Caco-2 (cell line): Measurements from ENCODE around the gene AKT3. TPM values are rescaled to one million over a fixed set of nuclear protein-coding genes. Genes with fewer than 3 reads are reported as not detected.

ENCODE experiments used
- BruUV-seq: library from RNA; stranded (reverse); fragments of 400-500 nt; replicated peaks from 2 replicates; lab custom pipeline; 2021; lab: Mats Ljungman, UMichigan
- CTCF ChIA-PET: fragments of 300-600 bp; sonication (Branson Sonifier 250); formaldehyde crosslinking; loops from one replicate; lab custom pipeline; 2022; ENCODE audit warnings: antibody characterized with exemption; lab: Charles Lee
- POLR2A ChIA-PET: fragments of 300-600 bp; sonication (Branson Sonifier 250); formaldehyde crosslinking; loops from one replicate; lab custom pipeline; 2022; ENCODE audit warnings: antibody characterized with exemption; lab: Charles Lee
- DNase-seq, 2 experiments: peaks; one replicate each; pipeline versions ENCODE4 v3.0.0 to v3.0.0-alpha.2; 2020 to 2022
- H3K27me3 ChIP-seq: replicated peaks from 2 replicates; pipeline ENCODE4 v1.6.0; 2011; ENCODE audit warnings: low read length; ENCODE audit not compliant: control insufficient read depth, insufficient read depth
- H3K36me3 ChIP-seq: 2 replicates; pipeline ENCODE4 v1.5.1; 2011; ENCODE audit warnings: low read length; ENCODE audit not compliant: control insufficient read depth, insufficient read depth
- H3K4me1 ChIP-seq: fragments of 250-450 bp; sonication (Bioruptor Pico); 2 replicates; pipeline ENCODE4 v1.5.1; 2020; ENCODE audit warnings: mild to moderate bottlenecking
- H3K4me3 ChIP-seq: 2 replicates; pipeline ENCODE4 v1.5.1; 2011; ENCODE audit warnings: low read depth, mild to moderate bottlenecking, control low read depth, low read length
- H3K9me3 ChIP-seq: fragments of 250-450 bp; sonication (Bioruptor Pico); 2 replicates; pipeline ENCODE4 v1.5.1; 2020; ENCODE audit warnings: mild to moderate bottlenecking, moderate library complexity
- H3K27ac Mint-ChIP-seq: one replicate; pipeline ENCODE4 v1.8.0; 2022; ENCODE audit warnings: mixed read lengths; ENCODE audit not compliant: unreplicated experiment
- H3K27me3 Mint-ChIP-seq: one replicate; pipeline ENCODE4 v1.8.0; 2022; ENCODE audit warnings: mixed read lengths; ENCODE audit not compliant: insufficient read depth, unreplicated experiment
- H3K36me3 Mint-ChIP-seq: one replicate; pipeline ENCODE4 v1.8.0; 2022; ENCODE audit warnings: mild to moderate bottlenecking, mixed read lengths; ENCODE audit not compliant: insufficient read depth, unreplicated experiment
- H3K4me1 Mint-ChIP-seq: one replicate; pipeline ENCODE4 v1.8.0; 2022; ENCODE audit warnings: low read depth, mixed read lengths; ENCODE audit not compliant: unreplicated experiment
- H3K4me3 Mint-ChIP-seq: one replicate; pipeline ENCODE4 v1.8.0; 2022; ENCODE audit warnings: mild to moderate bottlenecking, moderate library complexity, mixed read lengths; ENCODE audit not compliant: unreplicated experiment
- H3K9me3 Mint-ChIP-seq: one replicate; pipeline ENCODE4 v1.8.0; 2022; ENCODE audit warnings: mixed read lengths; ENCODE audit not compliant: unreplicated experiment
- intact Hi-C: fragments of 100-400 bp; cut with micrococcal nuclease; formaldehyde crosslinking; loops from one replicate; pipeline ENCODE4 v1.10.0; 2022; ENCODE audit not compliant: unreplicated experiment
- total RNA-seq: library from RNA; stranded (reverse); gene quantifications from 2 replicates; pipeline ENCODE4 v1.2.3, GENCODE V29; 2022
- TF ChIP-seq, protein P1 (sequence below), 2 experiments: fragments of 200-600 bp in 1 of 2; IDR thresholded peaks; 1 replicate in 1 of 2; 2 replicates in 1 of 2; pipeline versions ENCODE4 v1.5.1 to v1.8.0; 2011 to 2022; ENCODE audit warnings: antibody characterized with exemption in 1 of 2, control low read depth in 1 of 2, inconsistent platforms in 1 of 2, low read depth in 1 of 2, low read length in 1 of 2, mild to moderate bottlenecking in 1 of 2, moderate library complexity in 1 of 2; ENCODE audit not compliant: insufficient read depth in 1 of 2, severe bottlenecking in 1 of 2, unreplicated experiment in 1 of 2

AKT3 gene
- total RNA-seq, 1 experiment from 2014 or later = 3.7 TPM

DNA sequence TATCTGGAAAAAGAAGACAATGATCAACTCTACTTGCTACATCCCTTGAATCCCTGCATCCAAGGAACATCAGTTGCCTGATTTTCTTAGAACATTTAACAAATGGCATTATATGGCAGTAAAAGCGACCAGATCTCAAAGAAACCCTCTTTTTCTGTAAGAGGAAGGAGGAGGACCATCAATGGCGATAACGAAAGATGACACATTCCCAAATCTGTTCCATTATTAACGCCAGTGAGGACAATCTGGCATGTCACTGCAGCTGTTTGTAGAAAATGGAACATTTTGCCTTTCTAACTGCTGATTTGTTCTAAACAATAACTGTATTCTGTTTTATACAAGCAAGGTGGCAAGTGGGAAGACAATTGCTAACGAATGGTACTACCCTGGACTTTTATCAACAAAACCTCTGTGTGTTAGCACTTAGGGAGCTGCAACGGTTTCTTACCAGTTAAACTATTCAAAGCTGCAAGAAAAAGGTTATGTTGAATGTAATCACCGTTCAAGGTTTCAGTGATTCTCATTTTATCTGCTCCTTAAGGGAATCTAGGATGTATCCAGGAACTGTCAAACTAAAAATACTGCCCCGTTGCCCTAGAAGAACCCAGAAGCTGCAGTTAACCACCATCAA, 342.3 kb downstream of the AKT3 start:
- intact Hi-C loops = loop anchor here (10.0 kb wide), 1 partner anchor 767 kb away; no protein-coding TSS in a partner anchor
- Mint-ChIP-seq H3K9me3 (no peaks in the 10 kb centered on the region), H3K4me1 (no peaks in the 10 kb centered on the region), H3K4me3 (no peak overlapping the region), H3K27me3 (no peaks in the 10 kb centered on the region), H3K27ac (no peak overlapping the region), H3K36me3 (no peaks in the 10 kb centered on the region)
- Histone ChIP-seq H3K4me3 (no peak overlapping the region), H3K9me3 (no peaks in the 10 kb centered on the region), H3K36me3 (no peaks in the 10 kb centered on the region), H3K4me1 (no peaks in the 10 kb centered on the region), H3K27me3 (no peaks in the 10 kb centered on the region)
- no TSS peak for BruUV-seq
- TF ChIP-seq, protein P1, sequence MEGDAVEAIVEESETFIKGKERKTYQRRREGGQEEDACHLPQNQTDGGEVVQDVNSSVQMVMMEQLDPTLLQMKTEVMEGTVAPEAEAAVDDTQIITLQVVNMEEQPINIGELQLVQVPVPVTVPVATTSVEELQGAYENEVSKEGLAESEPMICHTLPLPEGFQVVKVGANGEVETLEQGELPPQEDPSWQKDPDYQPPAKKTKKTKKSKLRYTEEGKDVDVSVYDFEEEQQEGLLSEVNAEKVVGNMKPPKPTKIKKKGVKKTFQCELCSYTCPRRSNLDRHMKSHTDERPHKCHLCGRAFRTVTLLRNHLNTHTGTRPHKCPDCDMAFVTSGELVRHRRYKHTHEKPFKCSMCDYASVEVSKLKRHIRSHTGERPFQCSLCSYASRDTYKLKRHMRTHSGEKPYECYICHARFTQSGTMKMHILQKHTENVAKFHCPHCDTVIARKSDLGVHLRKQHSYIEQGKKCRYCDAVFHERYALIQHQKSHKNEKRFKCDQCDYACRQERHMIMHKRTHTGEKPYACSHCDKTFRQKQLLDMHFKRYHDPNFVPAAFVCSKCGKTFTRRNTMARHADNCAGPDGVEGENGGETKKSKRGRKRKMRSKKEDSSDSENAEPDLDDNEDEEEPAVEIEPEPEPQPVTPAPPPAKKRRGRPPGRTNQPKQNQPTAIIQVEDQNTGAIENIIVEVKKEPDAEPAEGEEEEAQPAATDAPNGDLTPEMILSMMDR (IDR thresholded peaks at IDR 0.05; ENCODE audit: insufficient read depth in 1 of 2, low read depth in 1 of 2, low read length in 1 of 2, severe bottlenecking in 1 of 2, unreplicated experiment in 1 of 2) = no peak
- ChIA-PET CTCF (no interaction called here), POLR2A (no interaction called here)
- no peak for DNase-seq

DNA sequence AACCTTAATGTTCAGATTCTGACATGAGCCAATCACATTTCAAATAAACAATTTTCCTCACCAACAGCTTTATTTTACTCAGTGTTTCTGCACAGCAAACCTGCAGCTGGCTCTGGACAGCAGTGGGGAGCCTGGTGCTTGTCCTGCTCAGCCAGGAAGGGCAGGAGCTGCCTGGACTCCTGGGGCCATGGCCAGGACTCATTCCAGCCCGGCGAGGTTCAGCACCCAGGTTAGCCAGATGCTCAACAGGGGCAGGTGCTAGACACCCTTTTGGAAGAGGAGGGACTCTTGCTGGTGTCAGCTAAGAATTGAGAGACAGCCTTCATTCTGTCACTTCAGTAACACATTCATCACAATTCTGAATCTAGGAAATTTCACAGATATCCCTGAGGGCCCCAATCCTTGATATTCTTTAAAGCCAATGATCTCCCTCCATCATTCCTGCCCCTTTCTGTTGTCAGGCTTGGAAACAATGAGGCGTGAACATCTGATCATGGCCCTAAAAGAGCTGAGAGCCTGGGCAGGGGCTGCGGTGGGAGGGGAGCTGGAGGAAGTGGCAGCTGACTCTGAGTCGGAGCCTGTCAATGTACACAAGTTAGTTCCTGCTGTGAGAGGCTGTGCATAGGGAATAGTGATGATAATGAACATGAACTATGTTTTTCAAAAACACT, 342.9 kb downstream of the AKT3 start:
- no TSS peak for BruUV-seq
- no peaks in the 10 kb centered on the region for H3K36me3 ChIP-seq
- intact Hi-C loops = loop anchor here (10.0 kb wide), 1 partner anchor 768 kb away; no protein-coding TSS in a partner anchor
- no peaks in the 10 kb centered on the region for H3K27me3 Mint-ChIP-seq
- no peak overlapping the region for H3K27ac Mint-ChIP-seq
- H3K4me3 Mint-ChIP-seq = no peak overlapping the region
- TF ChIP-seq, protein P1 (IDR thresholded peaks at IDR 0.05; ENCODE audit: insufficient read depth in 1 of 2, low read depth in 1 of 2, low read length in 1 of 2, severe bottlenecking in 1 of 2, unreplicated experiment in 1 of 2) = no peak
- POLR2A ChIA-PET = no interaction called here
- no peak for DNase-seq
- H3K4me1 Mint-ChIP-seq = no peaks in the 10 kb centered on the region
- H3K4me1 ChIP-seq = no peaks in the 10 kb centered on the region
- CTCF ChIA-PET = interaction anchor here (0.6 kb wide), 1 partner anchor 15 kb away, joined by 3 read pairs; no protein-coding TSS in a partner anchor
- no peaks in the 10 kb centered on the region for H3K9me3 ChIP-seq
- no peaks in the 10 kb centered on the region for H3K9me3 Mint-ChIP-seq
- no peak overlapping the region for H3K4me3 ChIP-seq
- no peaks in the 10 kb centered on the region for H3K36me3 Mint-ChIP-seq
- no peaks in the 10 kb centered on the region for H3K27me3 ChIP-seq

DNA sequence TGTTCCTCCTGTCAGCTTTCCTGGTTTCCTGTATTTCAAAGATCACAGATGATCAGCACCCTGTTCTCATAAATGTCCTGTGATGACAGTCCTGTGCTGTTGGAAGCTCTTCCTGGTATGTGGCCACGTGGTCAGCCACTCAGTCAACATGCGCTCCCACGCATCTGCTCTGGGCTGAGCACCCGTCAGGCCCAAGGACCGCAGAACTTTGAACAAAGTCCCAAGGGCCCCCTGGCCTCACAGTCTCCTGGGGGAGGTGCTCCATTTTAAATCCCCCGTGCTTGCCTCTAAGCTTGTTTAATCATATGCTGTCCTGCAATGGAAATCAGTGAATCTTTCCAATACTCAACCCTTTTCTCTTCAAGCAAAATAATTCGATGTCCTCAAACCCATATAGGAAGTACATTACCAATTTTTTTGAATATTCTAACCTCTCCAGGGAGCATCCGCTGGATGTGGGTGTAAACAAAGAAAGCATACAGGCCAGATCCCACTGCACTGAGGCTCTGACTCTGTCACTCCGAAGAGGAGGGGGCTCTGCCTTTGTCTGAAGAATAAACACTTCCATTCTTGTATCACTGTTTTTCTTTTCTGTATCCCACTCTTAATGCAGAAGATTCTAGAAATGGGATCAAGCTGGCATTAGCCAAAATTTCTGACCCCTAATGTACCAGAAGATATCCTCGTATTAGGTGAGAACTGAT, 343.9 kb downstream of the AKT3 start:
- TF ChIP-seq, protein P1 (IDR thresholded peaks at IDR 0.05; ENCODE audit: insufficient read depth in 1 of 2, low read depth in 1 of 2, low read length in 1 of 2, severe bottlenecking in 1 of 2, unreplicated experiment in 1 of 2) = no peak
- Mint-ChIP-seq H3K27ac (no peak overlapping the region), H3K4me3 (no peak overlapping the region), H3K27me3 (no peaks in the 10 kb centered on the region), H3K9me3 (no peaks in the 10 kb centered on the region), H3K36me3 (no peaks in the 10 kb centered on the region), H3K4me1 (no peaks in the 10 kb centered on the region)
- ChIA-PET CTCF (no interaction called here), POLR2A (no interaction called here)
- Histone ChIP-seq H3K36me3 (no peaks in the 10 kb centered on the region), H3K27me3 (no peaks in the 10 kb centered on the region), H3K4me1 (no peaks in the 10 kb centered on the region), H3K4me3 (no peak overlapping the region), H3K9me3 (no peaks in the 10 kb centered on the region)
- no peak for DNase-seq
- BruUV-seq = no TSS peak
- intact Hi-C loops = loop anchor here (10.0 kb wide), 1 partner anchor 769 kb away; no protein-coding TSS in a partner anchor
